Ascending aorta (tissue), 2 donors: ENCODE measurements around the gene TTYH3. TPM values are rescaled to one million over a fixed set of nuclear protein-coding genes. Genes with fewer than 3 reads are reported as not detected.

Experiments
- DNase-seq, 2 donors: peaks; one replicate each; pipeline ENCODE4 v3.0.0-alpha.2; 2019; ENCODE audit warnings: low spot score in 2 of 2
- H3K27ac ChIP-seq, 2 donors: fragments of 200-600 bp; sonication (generic); one replicate each; pipeline ENCODE4 v1.5.1; 2016 to 2017; ENCODE audit warnings: mild to moderate bottlenecking in 1 of 2
- H3K27me3 ChIP-seq: fragments of 200-600 bp; sonication (generic); one replicate; pipeline ENCODE4 v1.5.1; 2017
- H3K36me3 ChIP-seq, 2 donors: fragments of 200-600 bp; sonication (generic); one replicate each; pipeline ENCODE4 v1.5.1; 2016
- H3K4me1 ChIP-seq, 2 donors: fragments of 200-600 bp; sonication (generic); one replicate each; pipeline ENCODE4 v1.5.1; 2016 to 2017; ENCODE audit warnings: mild to moderate bottlenecking in 1 of 2
- H3K4me3 ChIP-seq, 2 donors: fragments of 200-600 bp; sonication (generic); one replicate each; pipeline ENCODE4 v1.5.1; 2016 to 2017; ENCODE audit warnings: mild to moderate bottlenecking in 1 of 2
- H3K9me3 ChIP-seq, 2 donors: fragments of 200-600 bp; sonication (generic); one replicate each; pipeline ENCODE4 v1.5.1; 2016
- CTCF ChIP-seq, 3 experiments: fragments of 200-600 bp in 2 of 3; fragments of 450-650 bp in 1 of 3; sonication (generic) in 2 of 3; IDR thresholded peaks; one replicate each; pipeline ENCODE4 v1.5.1; 2016 to 2019; ENCODE audit warnings: antibody characterized with exemption in 3 of 3, mild to moderate bottlenecking in 1 of 3, moderate library complexity in 1 of 3
- intact Hi-C: fragments of 100-400 bp; cut with DNase I; formaldehyde crosslinking; loops from one replicate; pipeline ENCODE4 v1.15.1; 2023
- total RNA-seq: library from RNA; depleted of rRNA; stranded (reverse); fragments of >200 nt; gene quantifications from one replicate; pipeline ENCODE4 v1.1.0, GENCODE V29; 2016

TTYH3 gene
- total RNA-seq, result 70.5 TPM

- no peaks in the 10 kb centered on the region for H3K9me3 ChIP-seq
- H3K27ac ChIP-seq, result peak within 1 kb of the TSS; percentile 80 to 87
- no peak for TF ChIP-seq CTCF (IDR thresholded peaks at IDR 0.05)
- H3K4me1 ChIP-seq, result peaks cover 20 to 34% of the 10 kb centered on the region in 2 donors
- intact Hi-C loops, result loop anchor here (1.0 to 10.0 kb wide), 8 partner anchors 9 to 1097 kb away; partner anchors contain the start of genes BRAT1, CHST12 and MAFK
- H3K27me3 ChIP-seq, result no peaks in the 10 kb centered on the region
- H3K36me3 ChIP-seq, result no peaks in the 10 kb centered on the region
- DNase-seq, result no peak
- H3K4me3 ChIP-seq, result peak within 1 kb of the TSS; percentile 76 to 85
Observed at GRCh38 chr7:2631946-2632732, at the start of gene TTYH3. Gene TTYH3 (plus strand): TSS chr7:2631986. CDS start chr7:2632156, 170 bp downstream.

GRCh38 chr7:2582006-2582735, 49.6 kb upstream of the TTYH3 start:
- Histone ChIP-seq H3K4me1 (no peaks in the 10 kb centered on the region), H3K9me3 (no peaks in the 10 kb centered on the region), H3K36me3 (peaks cover 5 to 22% of the 10 kb centered on the region in 2 donors), H3K27me3 (no peaks in the 10 kb centered on the region), H3K4me3 (no peak overlapping the region), H3K27ac (no peak overlapping the region)
- no peak for TF ChIP-seq CTCF (IDR thresholded peaks at IDR 0.05)
- intact Hi-C loops, result no loop called here
- DNase-seq, result no peak

GRCh38 chr7:2583798-2584580, 47.8 kb upstream of the TTYH3 start:
- intact Hi-C loops, result no loop called here
- Histone ChIP-seq H3K4me3 (no peak overlapping the region), H3K9me3 (no peaks in the 10 kb centered on the region), H3K27ac (no peak overlapping the region), H3K4me1 (no peaks in the 10 kb centered on the region), H3K27me3 (no peaks in the 10 kb centered on the region), H3K36me3 (peaks cover 8 to 32% of the 10 kb centered on the region in 2 donors)
- no peak for DNase-seq
- no peak for TF ChIP-seq CTCF (IDR thresholded peaks at IDR 0.05)

GRCh38 chr7:2585446-2585845, 46.3 kb upstream of the TTYH3 start:
- no peak overlapping the region for H3K27ac ChIP-seq
- no peaks in the 10 kb centered on the region for H3K4me1 ChIP-seq
- H3K4me3 ChIP-seq, result no peak overlapping the region
- H3K27me3 ChIP-seq, result no peaks in the 10 kb centered on the region
- H3K9me3 ChIP-seq, result no peaks in the 10 kb centered on the region
- H3K36me3 ChIP-seq, result peaks cover 12 to 38% of the 10 kb centered on the region in 2 donors
- DNase-seq, result no peak
- intact Hi-C loops, result no loop called here
- TF ChIP-seq CTCF (IDR thresholded peaks at IDR 0.05), result no peak

GRCh38 chr7:2586326-2587020, 45.3 kb upstream of the TTYH3 start:
- no peak for TF ChIP-seq CTCF (IDR thresholded peaks at IDR 0.05)
- intact Hi-C loops, result no loop called here
- DNase-seq, result no peak
- no peaks in the 10 kb centered on the region for H3K4me1 ChIP-seq
- peaks cover 12 to 41% of the 10 kb centered on the region in 2 donors for H3K36me3 ChIP-seq
- H3K27ac ChIP-seq, result no peak overlapping the region
- H3K27me3 ChIP-seq, result no peaks in the 10 kb centered on the region
- no peak overlapping the region for H3K4me3 ChIP-seq
- H3K9me3 ChIP-seq, result no peaks in the 10 kb centered on the region
